ENCODE results near the gene OGDH. TPM values are rescaled to one million over a fixed set of nuclear protein-coding genes. Genes with fewer than 3 reads are reported as not detected.

The OGDH gene
- polyA plus RNA-seq, 4 donors, result 66.8 to 136 (median 112) TPM

DNA sequence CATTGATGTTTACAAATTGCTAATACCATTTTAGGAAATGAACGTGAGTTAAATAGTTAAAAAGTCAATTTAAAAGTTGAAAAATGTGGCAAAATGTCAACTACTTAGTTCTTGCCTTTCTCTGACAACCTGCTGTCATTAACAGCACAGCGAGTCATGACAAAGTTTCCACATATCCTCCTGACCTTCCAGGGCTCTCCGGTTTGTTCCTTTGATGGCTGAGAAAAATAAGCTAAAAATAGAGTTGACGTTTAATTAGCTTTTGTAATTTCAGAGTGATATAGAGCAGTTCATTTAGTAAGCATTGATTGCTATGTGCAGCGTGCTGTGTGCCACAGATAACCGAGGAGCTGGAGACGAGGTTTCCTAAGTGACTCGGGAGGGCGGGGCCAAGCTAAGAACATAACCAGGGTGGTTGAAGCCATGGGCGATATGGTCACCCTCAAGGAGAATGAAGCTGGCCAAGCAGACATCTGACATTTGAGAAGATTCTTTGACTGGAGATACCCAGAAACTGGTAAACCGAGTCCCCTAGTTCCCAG, 47.9 kb downstream of the OGDH start:
- Histone ChIP-seq H3K27ac (ENCODE audit: low read depth in 1 of 3, low read length in 2 of 3) (no peak overlapping the region), H3K4me1 (ENCODE audit: control insufficient read depth in 3 of 3, insufficient read depth in 2 of 3, low read depth in 1 of 3, low read length in 2 of 3) (no peaks in the 10 kb centered on the region), H3K27me3 (ENCODE audit: control insufficient read depth in 3 of 3, insufficient read depth in 3 of 3, low read length in 3 of 3) (no peaks in the 10 kb centered on the region), H3K9me3 (ENCODE audit: control insufficient read depth in 2 of 2, insufficient read depth in 1 of 2, low read depth in 1 of 2, low read length in 1 of 2) (peaks cover 0 to 4% of the 10 kb centered on the region in 2 donors), H3K36me3 (ENCODE audit: control insufficient read depth in 3 of 3, insufficient read depth in 2 of 3, low read depth in 1 of 3, low read length in 3 of 3) (peaks cover 8 to 51% (median 33%) of the 10 kb centered on the region in 3 donors), H3K4me3 (ENCODE audit: low read depth in 1 of 3, low read length in 3 of 3) (no peak overlapping the region)
- no peak for DNase-seq
- no peak for FAIRE-seq
- WGBS, 3 donors, result 90 to 92% (median 91%) methylated on average over 11 of the region's 11 CpGs

DNA sequence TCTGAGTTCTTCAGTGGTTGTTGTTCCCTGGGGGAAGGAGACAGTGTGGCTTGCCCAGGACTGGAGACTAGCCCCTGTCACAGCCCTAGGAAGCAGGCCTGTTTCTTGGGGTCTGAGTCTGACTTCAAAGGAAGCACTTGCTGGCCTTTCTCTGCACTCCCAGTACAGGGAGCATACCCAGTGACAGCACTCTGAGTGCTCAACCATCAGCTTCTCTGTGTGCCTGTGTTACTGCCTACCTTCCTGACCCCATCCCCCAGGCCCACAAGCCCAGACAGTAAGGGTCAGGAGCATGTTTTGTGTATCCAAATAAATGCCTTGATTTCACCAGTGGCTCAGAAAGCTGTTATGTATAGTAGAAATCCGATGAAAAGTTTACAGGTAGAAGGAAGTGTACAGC, 48.9 kb downstream of the OGDH start:
- no peak for FAIRE-seq
- H3K4me3 ChIP-seq (ENCODE audit: low read depth in 1 of 3, low read length in 3 of 3), result no peak overlapping the region
- H3K36me3 ChIP-seq (ENCODE audit: control insufficient read depth in 3 of 3, insufficient read depth in 2 of 3, low read depth in 1 of 3, low read length in 3 of 3), result peaks cover 8 to 47% (median 24%) of the 10 kb centered on the region in 3 donors
- DNase-seq, result no peak
- no peaks in the 10 kb centered on the region for H3K4me1 ChIP-seq (ENCODE audit: control insufficient read depth in 3 of 3, insufficient read depth in 2 of 3, low read depth in 1 of 3, low read length in 2 of 3)
- H3K9me3 ChIP-seq (ENCODE audit: control insufficient read depth in 2 of 2, insufficient read depth in 1 of 2, low read depth in 1 of 2, low read length in 1 of 2), result peaks cover 0 to 6% of the 10 kb centered on the region in 2 donors
- peak overlapping the region in 1 of 3 donors; percentile 18 for H3K27ac ChIP-seq (ENCODE audit: low read depth in 1 of 3, low read length in 2 of 3)
- H3K27me3 ChIP-seq (ENCODE audit: control insufficient read depth in 3 of 3, insufficient read depth in 3 of 3, low read length in 3 of 3), result no peaks in the 10 kb centered on the region
- WGBS, 3 donors, result 60 to 78% (median 74%) methylated on average over 1 of the region's 1 CpG

GRCh38 chr7:44658979-44659378, 52.6 kb downstream of the OGDH start:
- H3K4me3 ChIP-seq (ENCODE audit: low read depth in 1 of 3, low read length in 3 of 3), result no peak overlapping the region
- DNase-seq (no peak), FAIRE-seq (no peak)
- WGBS, 3 donors, result 97 to 98% (median 98%) methylated on average over 7 of the region's 7 CpGs
- H3K27me3 ChIP-seq (ENCODE audit: control insufficient read depth in 3 of 3, insufficient read depth in 3 of 3, low read length in 3 of 3), result no peaks in the 10 kb centered on the region
- peaks cover 0 to 1% (median 0%) of the 10 kb centered on the region in 3 donors for H3K4me1 ChIP-seq (ENCODE audit: control insufficient read depth in 3 of 3, insufficient read depth in 2 of 3, low read depth in 1 of 3, low read length in 2 of 3)
- peaks cover 0 to 14% of the 10 kb centered on the region in 2 donors for H3K9me3 ChIP-seq (ENCODE audit: control insufficient read depth in 2 of 2, insufficient read depth in 1 of 2, low read depth in 1 of 2, low read length in 1 of 2)
- H3K36me3 ChIP-seq (ENCODE audit: control insufficient read depth in 3 of 3, insufficient read depth in 2 of 3, low read depth in 1 of 3, low read length in 3 of 3), result peaks cover 9 to 35% (median 33%) of the 10 kb centered on the region in 3 donors
- no peak overlapping the region for H3K27ac ChIP-seq (ENCODE audit: low read depth in 1 of 3, low read length in 2 of 3)

DNA sequence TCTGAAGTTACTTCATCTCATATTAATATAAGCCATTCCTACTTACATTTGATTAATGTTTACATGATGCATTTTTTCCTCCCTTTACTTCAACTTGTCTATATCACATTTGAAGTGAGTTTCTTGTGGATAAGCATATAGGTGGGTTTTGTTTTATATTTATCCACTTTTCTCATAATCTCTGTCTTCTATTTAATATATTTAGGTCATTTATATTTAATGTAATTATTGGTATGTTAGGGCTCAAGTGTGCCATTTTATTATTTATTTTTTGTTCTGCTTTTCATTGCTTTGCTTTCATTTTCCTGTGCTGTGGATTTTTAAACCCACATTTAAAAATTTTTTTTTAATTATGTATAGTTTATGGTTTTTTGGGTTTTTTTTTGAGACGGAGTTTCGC, 54.8 kb downstream of the OGDH start:
- DNase-seq (no peak), FAIRE-seq (no peak)
- Histone ChIP-seq H3K27ac (ENCODE audit: low read depth in 1 of 3, low read length in 2 of 3) (no peak overlapping the region), H3K9me3 (ENCODE audit: control insufficient read depth in 2 of 2, insufficient read depth in 1 of 2, low read depth in 1 of 2, low read length in 1 of 2) (peaks cover 0 to 14% of the 10 kb centered on the region in 2 donors), H3K4me1 (ENCODE audit: control insufficient read depth in 3 of 3, insufficient read depth in 2 of 3, low read depth in 1 of 3, low read length in 2 of 3) (peaks cover 0 to 14% (median 0%) of the 10 kb centered on the region in 3 donors), H3K36me3 (ENCODE audit: control insufficient read depth in 3 of 3, insufficient read depth in 2 of 3, low read depth in 1 of 3, low read length in 3 of 3) (peaks cover 6 to 31% (median 25%) of the 10 kb centered on the region in 3 donors), H3K27me3 (ENCODE audit: control insufficient read depth in 3 of 3, insufficient read depth in 3 of 3, low read length in 3 of 3) (no peaks in the 10 kb centered on the region), H3K4me3 (ENCODE audit: low read depth in 1 of 3, low read length in 3 of 3) (no peak overlapping the region)
- WGBS, 3 donors, result 89 to 96% (median 91%) methylated on average over 2 of the region's 2 CpGs

DNA sequence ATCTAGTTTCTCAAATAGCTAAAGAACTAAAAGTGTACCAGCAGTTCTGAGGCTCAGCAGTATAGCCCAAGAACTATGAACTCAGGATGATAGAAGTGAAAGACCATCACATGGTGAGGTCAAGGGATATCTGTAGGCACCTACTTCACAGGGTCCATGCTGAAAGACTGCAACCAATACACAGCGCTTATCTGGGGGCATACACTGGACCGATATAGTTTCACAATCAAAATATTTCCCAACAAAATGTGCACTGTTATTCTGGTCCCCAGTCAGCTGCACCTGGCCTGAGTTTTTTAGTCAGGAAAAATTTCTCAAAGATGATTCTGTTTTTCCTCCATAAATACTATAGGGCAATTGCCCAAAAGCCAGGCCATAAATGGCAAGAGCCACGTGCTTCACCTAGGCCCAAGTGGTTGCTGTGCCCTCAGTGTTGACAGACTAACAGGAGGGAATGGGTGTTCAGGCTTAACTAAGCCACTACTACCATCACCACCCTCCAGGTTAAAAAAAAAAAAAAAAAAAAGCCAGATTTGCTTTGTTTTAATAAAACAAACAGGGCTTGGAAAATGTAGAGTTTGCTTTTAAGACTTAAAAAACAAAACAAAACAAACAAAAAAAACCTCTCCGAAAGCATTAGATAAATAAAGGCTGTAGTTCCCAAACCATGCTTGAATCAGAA, 58.5 kb downstream of the OGDH start:
- WGBS, 3 donors, result 85 to 94% (median 88%) methylated on average over 4 of the region's 4 CpGs
- Histone ChIP-seq H3K9me3 (ENCODE audit: control insufficient read depth in 2 of 2, insufficient read depth in 1 of 2, low read depth in 1 of 2, low read length in 1 of 2) (peaks cover 0 to 10% of the 10 kb centered on the region in 2 donors), H3K27ac (ENCODE audit: low read depth in 1 of 3, low read length in 2 of 3) (peak overlapping the region in 1 of 3 donors; percentile 82), H3K4me1 (ENCODE audit: control insufficient read depth in 3 of 3, insufficient read depth in 2 of 3, low read depth in 1 of 3, low read length in 2 of 3) (peaks cover 0 to 14% (median 0%) of the 10 kb centered on the region in 3 donors), H3K36me3 (ENCODE audit: control insufficient read depth in 3 of 3, insufficient read depth in 2 of 3, low read depth in 1 of 3, low read length in 3 of 3) (peaks cover 6 to 55% (median 19%) of the 10 kb centered on the region in 3 donors), H3K27me3 (ENCODE audit: control insufficient read depth in 3 of 3, insufficient read depth in 3 of 3, low read length in 3 of 3) (no peaks in the 10 kb centered on the region), H3K4me3 (ENCODE audit: low read depth in 1 of 3, low read length in 3 of 3) (no peak overlapping the region)
- FAIRE-seq (no peak), DNase-seq (peak in 1 of 2 donors; percentile 66)

- H3K27me3 ChIP-seq (ENCODE audit: control insufficient read depth in 3 of 3, insufficient read depth in 3 of 3, low read length in 3 of 3), result no peaks in the 10 kb centered on the region
- peaks cover 5 to 54% (median 16%) of the 10 kb centered on the region in 3 donors for H3K36me3 ChIP-seq (ENCODE audit: control insufficient read depth in 3 of 3, insufficient read depth in 2 of 3, low read depth in 1 of 3, low read length in 3 of 3)
- H3K4me1 ChIP-seq (ENCODE audit: control insufficient read depth in 3 of 3, insufficient read depth in 2 of 3, low read depth in 1 of 3, low read length in 2 of 3), result peaks cover 0 to 14% (median 0%) of the 10 kb centered on the region in 3 donors
- no peak for DNase-seq
- FAIRE-seq, result no peak
- peak overlapping the region in 1 of 3 donors; percentile 50 for H3K27ac ChIP-seq (ENCODE audit: low read depth in 1 of 3, low read length in 2 of 3)
- peaks cover 0 to 6% of the 10 kb centered on the region in 2 donors for H3K9me3 ChIP-seq (ENCODE audit: control insufficient read depth in 2 of 2, insufficient read depth in 1 of 2, low read depth in 1 of 2, low read length in 1 of 2)
- WGBS, 3 donors, result 83 to 93% (median 90%) methylated on average over 9 of the region's 9 CpGs
- no peak overlapping the region for H3K4me3 ChIP-seq (ENCODE audit: low read depth in 1 of 3, low read length in 3 of 3)
These were observed 59.2 kb downstream of the OGDH start for GRCh38 chr7:44665531-44666213.

DNA sequence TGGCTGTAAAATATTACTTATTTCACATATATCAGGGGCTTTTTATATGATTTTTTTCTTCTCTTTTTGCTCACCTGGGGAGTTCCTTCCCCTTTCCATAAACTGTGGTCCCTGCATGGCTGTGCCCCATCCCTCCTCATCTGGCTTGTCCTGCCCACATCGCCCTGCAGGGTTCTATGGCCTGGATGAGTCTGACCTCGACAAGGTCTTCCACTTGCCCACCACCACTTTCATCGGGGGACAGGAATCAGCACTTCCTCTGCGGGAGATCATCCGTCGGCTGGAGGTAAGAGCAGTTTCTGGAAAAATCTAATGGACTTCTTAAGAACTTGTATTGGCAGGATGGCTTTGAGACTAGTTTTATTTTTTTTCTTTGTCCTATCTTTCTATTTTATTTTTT, 60.1 kb downstream of the OGDH start:
- H3K27me3 ChIP-seq (ENCODE audit: control insufficient read depth in 3 of 3, insufficient read depth in 3 of 3, low read length in 3 of 3), result no peaks in the 10 kb centered on the region
- 93 to 95% (median 95%) methylated on average over 6 of the region's 6 CpGs for WGBS, 3 donors
- DNase-seq, result no peak
- no peak for FAIRE-seq
- peaks cover 2 to 53% (median 13%) of the 10 kb centered on the region in 3 donors for H3K36me3 ChIP-seq (ENCODE audit: control insufficient read depth in 3 of 3, insufficient read depth in 2 of 3, low read depth in 1 of 3, low read length in 3 of 3)
- H3K9me3 ChIP-seq (ENCODE audit: control insufficient read depth in 2 of 2, insufficient read depth in 1 of 2, low read depth in 1 of 2, low read length in 1 of 2), result peaks cover 0 to 2% of the 10 kb centered on the region in 2 donors
- H3K4me3 ChIP-seq (ENCODE audit: low read depth in 1 of 3, low read length in 3 of 3), result no peak overlapping the region
- H3K4me1 ChIP-seq (ENCODE audit: control insufficient read depth in 3 of 3, insufficient read depth in 2 of 3, low read depth in 1 of 3, low read length in 2 of 3), result peaks cover 0 to 14% (median 0%) of the 10 kb centered on the region in 3 donors
- H3K27ac ChIP-seq (ENCODE audit: low read depth in 1 of 3, low read length in 2 of 3), result no peak overlapping the region

GRCh38 chr7:44667190-44667589, 60.8 kb downstream of the OGDH start:
- no peak for DNase-seq
- H3K36me3 ChIP-seq (ENCODE audit: control insufficient read depth in 3 of 3, insufficient read depth in 2 of 3, low read depth in 1 of 3, low read length in 3 of 3), result peaks cover 2 to 53% (median 14%) of the 10 kb centered on the region in 3 donors
- no peak overlapping the region for H3K27ac ChIP-seq (ENCODE audit: low read depth in 1 of 3, low read length in 2 of 3)
- no peaks in the 10 kb centered on the region for H3K9me3 ChIP-seq (ENCODE audit: control insufficient read depth in 2 of 2, insufficient read depth in 1 of 2, low read depth in 1 of 2, low read length in 1 of 2)
- peaks cover 0 to 14% (median 0%) of the 10 kb centered on the region in 3 donors for H3K4me1 ChIP-seq (ENCODE audit: control insufficient read depth in 3 of 3, insufficient read depth in 2 of 3, low read depth in 1 of 3, low read length in 2 of 3)
- WGBS, 3 donors, result 89 to 99% (median 98%) methylated on average over 3 of the region's 3 CpGs
- no peak overlapping the region for H3K4me3 ChIP-seq (ENCODE audit: low read depth in 1 of 3, low read length in 3 of 3)
- H3K27me3 ChIP-seq (ENCODE audit: control insufficient read depth in 3 of 3, insufficient read depth in 3 of 3, low read length in 3 of 3), result no peaks in the 10 kb centered on the region
- FAIRE-seq, result no peak
